GM20431 (cell line): Measurements from ENCODE around the gene PCBP4.

Source experiments
- in situ Hi-C: fragments of 300-500 bp; cut with MseI, MboI; formaldehyde crosslinking; loops from one replicate; pipeline ENCODE4 v1.15.0; 2020; ENCODE audit warnings: low sequenced_read_pairs; ENCODE audit not compliant: unreplicated experiment

PCBP4 gene

GRCh38 chr3:51974963-51975851 lies 8.0 kb upstream of the PCBP4 start, which contains the start of gene ABHD14A:
TSS of gene ABHD14A (plus strand) at chr3:51975064. CDS start at chr3:51975136, 72 bp downstream.
- in situ Hi-C loops, result no loop called here

GRCh38 chr3:51974277-51974962 lies 7.2 kb upstream of the PCBP4 start:
- in situ Hi-C loops, result no loop called here

DNA sequence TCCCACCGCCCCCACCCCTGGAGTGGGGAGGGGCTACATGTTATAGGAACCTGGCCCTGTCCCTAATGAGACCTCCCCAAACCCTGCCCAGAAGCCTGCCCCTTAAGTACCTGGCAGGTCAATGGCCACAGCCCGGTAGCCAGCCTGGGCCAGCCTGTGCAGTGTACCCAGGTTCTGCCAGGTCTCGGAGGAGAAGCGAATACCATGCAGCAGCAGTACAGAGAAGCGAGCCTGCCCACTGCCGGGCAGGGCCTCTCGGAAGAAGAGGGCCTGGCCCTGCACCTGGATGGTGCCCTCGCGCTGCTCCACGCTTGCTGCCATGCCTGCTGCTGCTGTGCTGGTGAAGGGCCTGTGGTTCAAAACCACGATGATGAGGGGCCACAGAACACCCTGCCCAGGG lies 4.1 kb upstream of the PCBP4 start:
- in situ Hi-C loops, result no loop called here

DNA sequence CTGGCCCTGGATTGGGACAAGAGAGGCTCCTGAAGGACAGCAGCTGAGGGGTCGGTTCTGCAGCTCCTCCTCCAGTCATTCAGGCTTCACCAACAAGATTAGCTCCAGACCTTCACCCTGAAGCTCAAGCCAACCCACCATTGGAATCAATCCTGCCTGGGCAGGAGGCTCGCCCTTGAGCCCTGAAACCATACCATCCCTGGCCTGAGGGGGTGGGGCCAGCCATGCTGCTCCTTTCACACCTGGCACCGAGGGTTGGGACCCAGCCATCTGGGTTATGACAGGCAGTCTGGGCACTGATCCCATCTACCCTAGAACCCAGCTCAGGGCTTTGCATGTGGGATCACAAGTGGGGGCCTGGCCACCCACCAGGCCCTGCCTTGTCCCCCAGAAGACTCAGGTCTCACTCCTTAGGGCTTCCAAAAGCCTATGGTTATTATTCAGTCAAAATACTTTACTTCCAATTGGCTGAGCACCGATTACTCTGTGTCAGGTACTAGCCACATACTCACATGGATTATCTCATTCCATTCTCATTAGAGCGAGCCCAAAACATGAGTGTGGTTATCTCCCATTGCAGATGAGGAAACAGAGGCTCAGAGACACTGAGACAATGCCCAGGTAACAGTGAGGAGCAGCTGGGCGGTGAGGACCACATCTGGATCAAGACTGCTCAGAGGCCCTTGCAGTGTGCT lies 3.5 kb upstream of the PCBP4 start:
- in situ Hi-C loops, result no loop called here

GRCh38 chr3:51969841-51970240 lies 2.6 kb upstream of the PCBP4 start:
- in situ Hi-C loops, result no loop called here

DNA sequence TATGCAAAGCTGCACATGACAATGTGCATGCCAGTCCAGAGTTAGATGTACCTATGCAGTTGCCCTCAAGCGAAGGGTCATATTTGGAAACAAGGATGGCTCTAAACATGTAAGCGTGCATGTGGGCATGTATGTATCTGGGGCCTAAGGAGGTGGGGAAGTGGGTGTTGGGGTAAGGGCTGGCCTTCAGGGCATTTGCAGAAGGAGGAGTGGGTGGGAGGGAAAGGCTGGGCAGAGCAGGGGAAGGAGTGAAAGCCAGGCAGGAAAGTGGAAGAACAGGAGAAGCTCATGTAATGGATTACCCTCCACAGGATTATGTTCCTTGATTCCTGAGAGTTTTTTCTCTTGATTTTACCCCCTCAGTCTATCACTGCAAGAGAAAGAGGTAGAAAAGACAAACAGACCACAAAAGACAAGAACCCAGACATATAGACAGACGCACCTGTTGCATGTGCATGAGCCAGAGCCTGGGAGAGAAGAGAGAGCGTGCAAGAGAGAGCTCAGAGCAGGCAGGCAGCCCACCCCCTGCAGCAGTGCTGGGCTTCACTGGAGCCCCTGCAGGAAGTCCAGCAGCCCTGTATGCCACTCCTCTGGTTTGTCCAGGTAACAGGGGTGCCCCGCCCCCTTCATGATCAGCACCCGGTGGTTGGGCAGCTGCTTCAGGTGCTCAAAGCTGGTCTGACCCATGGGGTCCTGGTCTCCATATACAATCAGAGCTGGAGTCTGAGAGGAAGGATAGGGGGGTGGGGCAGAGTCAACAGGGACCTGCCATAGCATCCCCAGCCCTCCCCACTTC lies 1.8 kb upstream of the PCBP4 start:
- in situ Hi-C loops, result no loop called here

GRCh38 chr3:51968170-51968775 lies 1.0 kb upstream of the PCBP4 start:
- in situ Hi-C loops, result no loop called here

DNA sequence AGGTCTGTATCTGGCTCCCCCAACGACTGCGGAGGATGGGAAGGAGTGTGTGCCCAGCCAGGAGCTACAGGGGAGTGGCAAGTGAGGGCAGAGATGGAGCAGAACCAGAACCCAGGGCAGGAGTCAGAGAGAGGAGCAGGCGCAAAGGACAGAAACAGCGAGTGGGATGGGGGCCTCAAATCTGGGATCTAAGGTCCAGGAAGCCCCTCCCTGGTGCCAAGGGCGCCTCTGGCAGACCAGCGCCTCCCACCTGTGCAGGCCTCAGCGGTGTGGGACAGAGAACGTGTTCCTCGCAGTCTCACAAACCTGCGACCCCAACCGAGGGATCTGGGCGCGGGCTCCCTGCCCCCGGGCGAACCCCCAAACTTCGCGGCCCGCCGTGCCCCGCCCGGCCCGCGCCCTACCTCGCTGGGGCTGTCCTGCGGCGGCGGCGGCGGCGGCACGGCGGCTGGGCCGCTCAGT lies 301 bp downstream of the PCBP4 start:
- in situ Hi-C loops, result no loop called here

DNA sequence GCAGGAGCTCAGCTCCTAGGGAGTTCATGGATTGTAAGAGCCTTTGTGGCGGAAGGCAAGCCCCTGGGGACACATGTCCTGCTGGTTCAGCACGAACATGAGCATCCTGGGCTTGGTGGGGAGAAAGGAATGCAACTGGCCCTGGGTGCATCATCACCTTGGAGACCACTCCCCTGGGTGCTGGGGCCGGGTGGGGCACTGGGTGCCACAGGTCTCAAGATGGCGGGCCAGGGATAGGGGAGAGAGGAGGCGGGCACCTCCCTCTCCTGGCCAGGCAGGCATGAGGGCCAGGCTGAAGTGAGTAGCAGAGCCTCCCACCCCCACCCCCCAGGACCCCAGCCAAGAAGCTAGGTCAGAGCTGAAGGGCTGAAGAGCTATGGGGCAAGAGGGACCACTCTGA lies 768 bp downstream of the PCBP4 start:
- in situ Hi-C loops, result no loop called here

DNA sequence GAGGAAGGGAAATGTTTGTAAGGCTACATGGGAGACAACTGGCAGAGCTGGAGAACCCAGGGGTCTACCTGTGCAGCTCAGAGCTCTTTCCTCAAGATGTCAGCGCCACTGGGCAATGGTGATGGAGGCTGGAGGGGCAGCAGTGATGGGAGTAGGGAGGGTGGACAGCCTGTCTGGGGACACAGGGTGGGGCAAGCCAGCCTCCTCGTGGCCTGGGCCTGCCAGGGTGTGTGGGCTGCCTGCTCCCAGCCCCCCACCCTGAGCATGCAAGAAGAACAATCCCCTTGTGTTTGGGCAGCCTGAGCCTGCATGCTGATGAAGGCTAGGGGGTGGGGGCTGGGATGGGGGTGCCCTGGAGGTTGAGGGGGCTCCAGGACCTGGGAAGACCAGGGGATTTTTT lies 1.2 kb downstream of the PCBP4 start:
- in situ Hi-C loops, result no loop called here

- in situ Hi-C loops, result no loop called here
Measured at GRCh38 chr3:51964521-51964920, 2.7 kb downstream of the PCBP4 start.

DNA sequence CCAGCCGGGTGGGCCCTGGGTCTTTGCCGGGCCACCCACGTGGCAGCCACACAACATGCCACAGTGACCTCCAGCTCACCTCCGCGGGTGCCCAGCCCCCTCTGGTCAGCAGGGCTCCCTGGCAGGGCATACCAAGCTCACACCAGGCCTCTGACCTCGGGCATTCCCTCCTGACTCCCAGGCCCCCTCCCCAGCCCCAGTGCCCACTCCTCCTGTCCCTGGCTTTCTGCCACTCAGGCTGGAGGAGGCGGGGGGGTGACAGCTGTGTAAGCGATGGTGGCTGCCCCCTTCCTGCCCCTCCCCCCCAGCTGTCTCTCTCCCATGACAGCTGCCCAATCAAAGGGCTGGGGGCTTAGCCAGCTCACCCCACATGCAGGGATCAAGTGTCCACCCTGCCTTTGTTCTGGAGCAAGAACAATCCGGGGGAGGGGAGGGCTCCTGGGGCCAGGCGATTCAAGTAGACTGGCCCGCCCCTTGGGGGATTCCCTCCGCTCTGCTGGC lies 3.3 kb downstream of the PCBP4 start:
- in situ Hi-C loops, result no loop called here

GRCh38 chr3:51962854-51963530 lies 4.3 kb downstream of the PCBP4 start:
- in situ Hi-C loops, result no loop called here

- in situ Hi-C loops, result no loop called here
Measured at GRCh38 chr3:51961602-51962569, 5.4 kb downstream of the PCBP4 start.

GRCh38 chr3:51961011-51961410 lies 6.2 kb downstream of the PCBP4 start:
- in situ Hi-C loops, result no loop called here

DNA sequence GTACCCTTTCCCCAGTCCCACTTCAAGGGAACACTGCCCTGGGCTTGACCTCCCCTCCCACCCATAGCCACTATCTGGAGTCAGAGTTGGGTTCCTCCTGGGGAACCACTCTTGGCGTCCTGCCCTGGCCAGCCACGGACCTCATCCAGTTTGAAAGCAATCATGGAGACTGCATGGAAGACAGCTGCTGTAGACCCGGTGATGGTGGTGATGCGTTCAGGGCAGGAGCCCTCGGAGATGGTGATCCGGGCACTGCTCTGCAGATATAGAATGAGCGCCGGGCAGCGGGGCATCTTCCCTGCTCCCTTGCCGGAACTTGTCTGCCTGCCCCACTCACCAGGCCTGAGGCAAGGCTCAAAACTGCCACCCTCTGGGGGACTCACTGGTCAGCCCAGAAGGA lies 6.9 kb downstream of the PCBP4 start:
- in situ Hi-C loops, result no loop called here

- in situ Hi-C loops, result no loop called here
Measured at GRCh38 chr3:51959651-51960050, 7.6 kb downstream of the PCBP4 start.
